ENCODE measurements around the gene LIN7C. TPM values are rescaled to one million over a fixed set of nuclear protein-coding genes. Genes with fewer than 3 reads are reported as not detected.

LIN7C gene
- total and polyA plus RNA-seq, 2 of the 13 experiments (the other 11 are each of a cell fraction or from before 2014, with no cell fraction given), result 14.8 to 37.2 TPM

DNA sequence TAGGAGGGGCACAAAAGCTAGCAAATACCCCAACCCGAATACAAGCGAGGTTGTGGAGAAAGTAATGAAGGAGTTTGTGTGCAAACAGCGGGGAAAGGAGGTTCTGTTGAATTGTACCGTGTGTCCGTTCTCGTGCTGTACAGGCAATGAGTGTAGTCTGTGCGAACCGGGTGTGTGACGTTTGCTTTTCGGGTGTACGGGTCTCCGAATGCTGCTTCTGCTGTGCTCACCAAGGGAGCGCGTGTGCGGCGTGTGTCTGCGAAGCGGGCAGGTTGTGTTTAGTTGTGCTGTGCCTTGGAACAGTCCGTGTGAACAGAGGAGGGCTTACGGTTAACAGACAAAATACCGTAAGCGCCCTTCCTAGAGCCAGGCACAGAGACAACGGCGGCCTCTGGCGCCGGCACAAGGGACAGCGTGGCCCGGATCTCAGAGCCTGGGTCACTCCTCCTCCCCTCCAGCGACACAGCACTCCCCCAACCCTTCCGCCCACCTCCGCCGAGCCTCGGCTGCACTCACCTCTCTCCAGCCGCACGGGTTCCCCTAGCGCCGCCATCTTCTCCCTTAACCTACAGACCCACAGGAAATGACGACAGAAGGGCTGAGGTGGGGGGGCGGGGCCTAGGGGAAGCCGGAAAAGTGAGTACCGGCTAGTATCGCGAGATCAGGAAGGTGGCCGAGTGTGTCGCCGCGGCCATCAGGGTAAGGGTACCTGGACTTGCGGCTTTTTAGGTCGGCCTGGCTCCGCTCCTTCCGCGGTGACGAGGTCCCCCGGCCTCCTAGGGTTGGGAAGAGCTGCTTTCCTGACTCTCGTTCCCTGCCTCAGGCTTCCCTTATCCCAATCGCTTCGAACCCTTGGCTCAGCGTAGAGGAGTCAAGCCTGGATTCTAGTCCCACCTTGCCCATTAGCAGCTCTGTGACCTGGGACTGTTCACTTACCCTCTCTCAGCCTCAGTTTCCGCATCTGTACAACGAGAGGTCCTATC, at the start of gene LIN7C (continued):
- peak; percentile 72; the same call in 1 of the 2 replicates for TF ChIP-seq ERF (CRISPR knock-in tag; IDR thresholded peaks at IDR 0.05)
- TF ChIP-seq, protein P1, sequence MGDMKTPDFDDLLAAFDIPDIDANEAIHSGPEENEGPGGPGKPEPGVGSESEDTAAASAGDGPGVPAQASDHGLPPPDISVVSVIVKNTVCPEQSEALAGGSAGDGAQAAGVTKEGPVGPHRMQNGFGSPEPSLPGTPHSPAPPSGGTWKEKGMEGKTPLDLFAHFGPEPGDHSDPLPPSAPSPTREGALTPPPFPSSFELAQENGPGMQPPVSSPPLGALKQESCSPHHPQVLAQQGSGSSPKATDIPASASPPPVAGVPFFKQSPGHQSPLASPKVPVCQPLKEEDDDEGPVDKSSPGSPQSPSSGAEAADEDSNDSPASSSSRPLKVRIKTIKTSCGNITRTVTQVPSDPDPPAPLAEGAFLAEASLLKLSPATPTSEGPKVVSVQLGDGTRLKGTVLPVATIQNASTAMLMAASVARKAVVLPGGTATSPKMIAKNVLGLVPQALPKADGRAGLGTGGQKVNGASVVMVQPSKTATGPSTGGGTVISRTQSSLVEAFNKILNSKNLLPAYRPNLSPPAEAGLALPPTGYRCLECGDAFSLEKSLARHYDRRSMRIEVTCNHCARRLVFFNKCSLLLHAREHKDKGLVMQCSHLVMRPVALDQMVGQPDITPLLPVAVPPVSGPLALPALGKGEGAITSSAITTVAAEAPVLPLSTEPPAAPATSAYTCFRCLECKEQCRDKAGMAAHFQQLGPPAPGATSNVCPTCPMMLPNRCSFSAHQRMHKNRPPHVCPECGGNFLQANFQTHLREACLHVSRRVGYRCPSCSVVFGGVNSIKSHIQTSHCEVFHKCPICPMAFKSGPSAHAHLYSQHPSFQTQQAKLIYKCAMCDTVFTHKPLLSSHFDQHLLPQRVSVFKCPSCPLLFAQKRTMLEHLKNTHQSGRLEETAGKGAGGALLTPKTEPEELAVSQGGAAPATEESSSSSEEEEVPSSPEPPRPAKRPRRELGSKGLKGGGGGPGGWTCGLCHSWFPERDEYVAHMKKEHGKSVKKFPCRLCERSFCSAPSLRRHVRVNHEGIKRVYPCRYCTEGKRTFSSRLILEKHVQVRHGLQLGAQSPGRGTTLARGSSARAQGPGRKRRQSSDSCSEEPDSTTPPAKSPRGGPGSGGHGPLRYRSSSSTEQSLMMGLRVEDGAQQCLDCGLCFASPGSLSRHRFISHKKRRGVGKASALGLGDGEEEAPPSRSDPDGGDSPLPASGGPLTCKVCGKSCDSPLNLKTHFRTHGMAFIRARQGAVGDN (CRISPR knock-in tag; IDR thresholded peaks at IDR 0.05), result peak; percentile 87
- TF ChIP-seq ZNF609 (CRISPR knock-in tag; IDR thresholded peaks at IDR 0.05; ENCODE audit: borderline replicate concordance), result no peak
- no peak for TF ChIP-seq ZNF33B (CRISPR knock-in tag; IDR thresholded peaks at IDR 0.05)
- TF ChIP-seq CCAR2 (optimal IDR thresholded peaks at IDR 0.05; ENCODE audit: low read depth, low read length), result no peak
- TF ChIP-seq, protein P2, sequence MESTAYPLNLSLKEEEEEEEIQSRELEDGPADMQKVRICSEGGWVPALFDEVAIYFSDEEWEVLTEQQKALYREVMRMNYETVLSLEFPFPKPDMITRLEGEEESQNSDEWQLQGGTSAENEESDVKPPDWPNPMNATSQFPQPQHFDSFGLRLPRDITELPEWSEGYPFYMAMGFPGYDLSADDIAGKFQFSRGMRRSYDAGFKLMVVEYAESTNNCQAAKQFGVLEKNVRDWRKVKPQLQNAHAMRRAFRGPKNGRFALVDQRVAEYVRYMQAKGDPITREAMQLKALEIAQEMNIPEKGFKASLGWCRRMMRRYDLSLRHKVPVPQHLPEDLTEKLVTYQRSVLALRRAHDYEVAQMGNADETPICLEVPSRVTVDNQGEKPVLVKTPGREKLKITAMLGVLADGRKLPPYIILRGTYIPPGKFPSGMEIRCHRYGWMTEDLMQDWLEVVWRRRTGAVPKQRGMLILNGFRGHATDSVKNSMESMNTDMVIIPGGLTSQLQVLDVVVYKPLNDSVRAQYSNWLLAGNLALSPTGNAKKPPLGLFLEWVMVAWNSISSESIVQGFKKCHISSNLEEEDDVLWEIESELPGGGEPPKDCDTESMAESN (CRISPR knock-in tag; conservative IDR thresholded peaks at IDR 0.05), result peak; percentile 76; the same call in 1 of the 2 replicates
- peak; percentile 88 for TF ChIP-seq PHF20 (CRISPR knock-in tag; IDR thresholded peaks at IDR 0.05)
- no peak for TF ChIP-seq ZNF136 (CRISPR knock-in tag; IDR thresholded peaks at IDR 0.05; ENCODE audit: low read depth)
- no peak for TF ChIP-seq ATAD3A (CRISPR knock-in tag; IDR thresholded peaks at IDR 0.05)
- TF ChIP-seq SP140L (CRISPR knock-in tag; IDR thresholded peaks at IDR 0.05; ENCODE audit: borderline replicate concordance), result no peak
- TF ChIP-seq NCOA2 (CRISPR knock-in tag; IDR thresholded peaks at IDR 0.05), result 0 out of 2 replicates have a peak, but pooled peaks have one; percentile 7
- 0 out of 2 replicates have a peak, but pooled peaks have one; percentile 73 for TF ChIP-seq DZIP1 (CRISPR knock-in tag; IDR thresholded peaks at IDR 0.05)
- peak; percentile 50 for TF ChIP-seq ZNF556 (CRISPR knock-in tag; IDR thresholded peaks at IDR 0.05; ENCODE audit: borderline replicate concordance)
- no peak for TF ChIP-seq MTF2 (CRISPR knock-in tag; IDR thresholded peaks at IDR 0.05; ENCODE audit: borderline replicate concordance)
